Posterior cingulate gyrus (tissue), 11 donors: Measurements from ENCODE around the gene AMPD3.
A peak's percentile ranks its signal among the peaks of the same experiment; 100 is the strongest.

Source experiments
- DNase-seq, 10 donors: peaks; one replicate each; pipeline versions ENCODE4 v3.0.0 to v3.0.0-alpha.2; 2020 to 2021; ENCODE audit warnings: mixed read lengths in 3 of 10
- intact Hi-C: fragments of 100-400 bp; cut with DNase I; formaldehyde crosslinking; loops from one replicate; pipeline ENCODE4 v1.15.1; 2023

The AMPD3 gene

GRCh38 chr11:10454878-10455631 is at the start of gene AMPD3:
TSS of gene AMPD3 (plus strand) at chr11:10455264. CDS start at chr11:10461520, 6,256 bp downstream.
- DNase-seq, result peak in 3 of 10 donors; percentile 38 to 83 (median 52)
- intact Hi-C loops, result loop anchor here (5.0 kb wide), 1 partner anchor 77 kb away; no protein-coding TSS in a partner anchor

GRCh38 chr11:10405865-10406592 is 49.0 kb upstream of the AMPD3 start:
- intact Hi-C loops, result loop anchor here (1.0 kb wide), 1 partner anchor 329 kb away; no protein-coding TSS in a partner anchor
- peak; percentile 40 to 95 (median 68) for DNase-seq

GRCh38 chr11:10407055-10407454 is 48.0 kb upstream of the AMPD3 start:
- intact Hi-C loops, result no loop called here
- DNase-seq, result no peak

GRCh38 chr11:10407749-10408685 is 47.0 kb upstream of the AMPD3 start:
- intact Hi-C loops, result no loop called here
- no peak for DNase-seq

GRCh38 chr11:10409207-10409661 is 45.8 kb upstream of the AMPD3 start:
- intact Hi-C loops, result no loop called here
- no peak for DNase-seq

GRCh38 chr11:10410106-10410843 is 44.8 kb upstream of the AMPD3 start:
- DNase-seq, result no peak
- intact Hi-C loops, result loop anchor here (5.0 to 10.0 kb wide), 2 partner anchors 105 to 242 kb away; no protein-coding TSS in a partner anchor

- intact Hi-C loops, result loop anchor here (5.0 to 10.0 kb wide), 2 partner anchors 104 to 241 kb away; no protein-coding TSS in a partner anchor
- no peak for DNase-seq
These were observed 44.2 kb upstream of the AMPD3 start for GRCh38 chr11:10410844-10411200.

- intact Hi-C loops, result loop anchor here (5.0 to 10.0 kb wide), 2 partner anchors 103 to 240 kb away; no protein-coding TSS in a partner anchor
These were observed 42.8 kb upstream of the AMPD3 start for GRCh38 chr11:10412266-10412665.

GRCh38 chr11:10413268-10413667 is 41.8 kb upstream of the AMPD3 start:
- intact Hi-C loops, result loop anchor here (5.0 to 10.0 kb wide), 2 partner anchors 102 to 239 kb away; no protein-coding TSS in a partner anchor
- DNase-seq, result peak in 6 of 10 donors; percentile 40 to 90 (median 57)

More at GRCh38 chr11:10412266-10412665, 42.8 kb upstream of the AMPD3 start:
- DNase-seq, result no peak

- intact Hi-C loops, result loop anchor here (5.0 to 10.0 kb wide), 2 partner anchors 101 to 238 kb away; no protein-coding TSS in a partner anchor
- peak in 1 of 10 donors; percentile 82 for DNase-seq
These were observed 40.9 kb upstream of the AMPD3 start for GRCh38 chr11:10414181-10414580.

GRCh38 chr11:10414659-10415058 is 40.4 kb upstream of the AMPD3 start:
- peak in 3 of 10 donors; percentile 38 to 90 (median 39) for DNase-seq
- intact Hi-C loops, result loop anchor here (5.0 to 10.0 kb wide), 2 partner anchors 100 to 238 kb away; no protein-coding TSS in a partner anchor

GRCh38 chr11:10415817-10416392 is 39.2 kb upstream of the AMPD3 start:
- no peak for DNase-seq
- intact Hi-C loops, result loop anchor here (10.0 kb wide), 1 partner anchor 99 kb away; no protein-coding TSS in a partner anchor

- intact Hi-C loops, result loop anchor here (10.0 kb wide), 1 partner anchor 96 kb away; no protein-coding TSS in a partner anchor
- no peak for DNase-seq
These were observed 36.7 kb upstream of the AMPD3 start for GRCh38 chr11:10418259-10418949.

GRCh38 chr11:10418950-10419310 is 36.1 kb upstream of the AMPD3 start:
- DNase-seq, result no peak
- intact Hi-C loops, result loop anchor here (10.0 kb wide), 1 partner anchor 96 kb away; no protein-coding TSS in a partner anchor

- intact Hi-C loops, result no loop called here
- no peak for DNase-seq
These were observed 28.6 kb upstream of the AMPD3 start for GRCh38 chr11:10426475-10426874.

- no peak for DNase-seq
- intact Hi-C loops, result no loop called here
These were observed 26.6 kb upstream of the AMPD3 start for GRCh38 chr11:10428453-10428852.

GRCh38 chr11:10429526-10429925 is 25.5 kb upstream of the AMPD3 start:
- no peak for DNase-seq
- intact Hi-C loops, result no loop called here

- intact Hi-C loops, result no loop called here
- no peak for DNase-seq
These were observed 22.6 kb upstream of the AMPD3 start for GRCh38 chr11:10432493-10432892.
